HepG2 (cell line): ENCODE measurements around the gene UBE2M. TPM values are rescaled to one million over a fixed set of nuclear protein-coding genes. Genes with fewer than 3 reads are reported as not detected.
A peak's percentile ranks its signal among the peaks of the same experiment; 100 is the strongest.

ENCODE experiments used
- ATF4 ChIP-seq, 2 experiments: fragments of 450-650 bp in 1 of 2; sonication (generic) in 1 of 2; formaldehyde crosslinking; IDR thresholded peaks; 2 replicates each; pipeline versions ENCODE4 v1.5.0 to v1.8.0; 2020 to 2022; ENCODE audit warnings: mild to moderate bottlenecking in 1 of 2, missing genetic modification reagents in 1 of 2
- ATF7-NPFF ChIP-seq: sonication (generic); formaldehyde crosslinking; IDR thresholded peaks from 2 replicates; pipeline ENCODE4 v1.8.1; 2023; ENCODE audit warnings: mild to moderate bottlenecking, low read depth, missing genetic modification reagents, moderate library complexity
- CCDC6 ChIP-seq: sonication (generic); formaldehyde crosslinking; IDR thresholded peaks from 2 replicates; pipeline ENCODE4 v1.8.1; 2022; ENCODE audit warnings: mild to moderate bottlenecking, missing genetic modification reagents, moderate library complexity
- HDAC6 ChIP-seq: fragments of 200-600 bp; sonication (generic); IDR thresholded peaks from 2 replicates; pipeline ENCODE4 v1.7.0; 2017; ENCODE audit warnings: mild to moderate bottlenecking, antibody characterized with exemption, low read length, low read depth
- HNRNPLL ChIP-seq: fragments of 200-400 bp; formaldehyde crosslinking; IDR thresholded peaks from 2 replicates; pipeline ENCODE4 v1.6.1; 2017; ENCODE audit warnings: mild to moderate bottlenecking, low read depth, low read length; ENCODE audit not compliant: poor library complexity, severe bottlenecking
- HOMEZ ChIP-seq: IDR thresholded peaks from 2 replicates; pipeline ENCODE4 v1.6.1; 2016; ENCODE audit warnings: low read depth
- MTERF4 ChIP-seq: sonication (generic); formaldehyde crosslinking; IDR thresholded peaks from 2 replicates; pipeline ENCODE4 v1.8.0; 2023; ENCODE audit warnings: mild to moderate bottlenecking, missing genetic modification reagents
- PBX2 ChIP-seq: IDR thresholded peaks from 2 replicates; pipeline ENCODE4 v1.6.1; 2016; ENCODE audit warnings: control low read depth
- RNF2 ChIP-seq: fragments of 450-650 bp; conservative IDR thresholded peaks from 2 replicates; pipeline ENCODE4 v1.6.1; 2016; ENCODE audit warnings: low read depth
- SMAD1 ChIP-seq: sonication (generic); formaldehyde crosslinking; IDR thresholded peaks from 2 replicates; pipeline ENCODE4 v1.4.0; 2020; ENCODE audit warnings: missing genetic modification reagents, low read depth, mild to moderate bottlenecking, borderline replicate concordance
- SNAI1 ChIP-seq: sonication (generic); formaldehyde crosslinking; IDR thresholded peaks from 2 replicates; pipeline ENCODE4 v1.5.0; 2020; ENCODE audit warnings: mild to moderate bottlenecking, missing genetic modification reagents, borderline replicate concordance
- TCF7 ChIP-seq: sonication (generic); IDR thresholded peaks from 2 replicates; pipeline ENCODE4 v1.6.1; 2016; ENCODE audit warnings: antibody characterized with exemption, low read depth
- YY1 ChIP-seq: IDR thresholded peaks from 2 replicates; pipeline ENCODE4 v1.6.1; 2011; ENCODE audit warnings: low read length, low read depth, moderate library complexity, mild to moderate bottlenecking; ENCODE audit not compliant: insufficient read depth, insufficient replicate concordance
- ZBTB8A ChIP-seq: sonication (generic); formaldehyde crosslinking; IDR thresholded peaks from 2 replicates; pipeline ENCODE4 v1.4.0; 2020; ENCODE audit warnings: mild to moderate bottlenecking, low read depth, missing genetic modification reagents, borderline replicate concordance
- ZNF44 ChIP-seq: sonication (generic); formaldehyde crosslinking; IDR thresholded peaks from 2 replicates; pipeline ENCODE4 v1.5.1; 2020; ENCODE audit warnings: mild to moderate bottlenecking, missing genetic modification reagents
- ZNF550 ChIP-seq: sonication (generic); formaldehyde crosslinking; IDR thresholded peaks from 2 replicates; pipeline ENCODE4 v1.4.0; 2020; ENCODE audit warnings: mild to moderate bottlenecking, missing genetic modification reagents, borderline replicate concordance
- ZNF562 ChIP-seq: sonication (generic); formaldehyde crosslinking; IDR thresholded peaks from 2 replicates; pipeline ENCODE4 v1.8.0; 2022; ENCODE audit warnings: missing genetic modification reagents, borderline replicate concordance
- ZNF770 ChIP-seq: sonication (generic); formaldehyde crosslinking; IDR thresholded peaks from 2 replicates; pipeline ENCODE4 v1.5.0; 2020; ENCODE audit warnings: mild to moderate bottlenecking, missing genetic modification reagents
- ZNF781 ChIP-seq: sonication (generic); formaldehyde crosslinking; IDR thresholded peaks from 2 replicates; pipeline ENCODE4 v1.5.1; 2020; ENCODE audit warnings: borderline replicate concordance, mild to moderate bottlenecking, missing genetic modification reagents; ENCODE audit errors: not compliant biosample characterization
- ZNF790 ChIP-seq: sonication (generic); formaldehyde crosslinking; IDR thresholded peaks from 2 replicates; pipeline ENCODE4 v1.8.0; 2022; ENCODE audit warnings: missing genetic modification reagents, mild to moderate bottlenecking, borderline replicate concordance
- ZSCAN30 ChIP-seq: sonication (generic); formaldehyde crosslinking; IDR thresholded peaks from 2 replicates; pipeline ENCODE4 v1.5.0; 2020; ENCODE audit warnings: mild to moderate bottlenecking, missing genetic modification reagents
- polyA plus RNA-seq, 8 experiments: library from polyadenylated mRNA; depleted of rRNA in 3 of 8; stranded (reverse) in 7 of 8; unstranded in 1 of 8; fragments of >200 nt; fragmentation: Illumina TruSeq in 4 of 8; extraction: Trizol in 4 of 8; gene quantifications; 2 replicates each; pipeline versions ENCODE4 v1.2.1 to v1.2.3, GENCODE V29; 2011 to 2016; ENCODE audit warnings: low read depth in 4 of 8, missing spikeins in 1 of 8, mixed read lengths in 1 of 8; ENCODE audit not compliant: insufficient read depth in 1 of 8
- total RNA-seq, 5 experiments: library from RNA; depleted of rRNA; stranded (reverse); fragments of >200 nt; fragmentation: Illumina TruSeq; extraction: Trizol; gene quantifications; 2 replicates each; pipeline ENCODE4 v1.2.3, GENCODE V29; 2016; ENCODE audit warnings: low read depth in 1 of 5

Gene UBE2M
- total and polyA plus RNA-seq, 2 of the 13 experiments (the other 11 are each of a cell fraction or from before 2014, with no cell fraction given) = 36.2 to 50.3 TPM

GRCh38 chr19:58544591-58545285, 13.7 kb downstream of the UBE2M start (continued):
- TF ChIP-seq ZNF770 = 0 out of 2 replicates have a peak, but pooled peaks have one; percentile 1
- TF ChIP-seq ZNF44 (CRISPR knock-in tag) = no peak
- TF ChIP-seq ATF4 (CRISPR knock-in tag; IDR thresholded peaks at IDR 0.05) = peak in 1 of 2 experiments; percentile 32; a peak in 1 of 4 replicates
- TF ChIP-seq RNF2 = 0 out of 2 replicates have a peak, but pooled peaks have one; percentile 58
- TF ChIP-seq MTERF4 (CRISPR knock-in tag) = 0 out of 2 replicates have a peak, but pooled peaks have one; percentile 18
- TF ChIP-seq YY1 = peak; percentile 85
- TF ChIP-seq HOMEZ = no peak
- no peak for TF ChIP-seq PBX2 (CRISPR knock-in tag)
- TF ChIP-seq ZNF790 (CRISPR knock-in tag) = peak; percentile 6; the same call in 1 of the 2 replicates
- TF ChIP-seq CCDC6 (CRISPR knock-in tag) = peak; percentile 60; the same call in 1 of the 2 replicates
- TF ChIP-seq ZNF562 = 0 out of 2 replicates have a peak, but pooled peaks have one; percentile 20
- 0 out of 2 replicates have a peak, but pooled peaks have one; percentile 41 for TF ChIP-seq ATF7-NPFF (CRISPR knock-in tag)
- no peak for TF ChIP-seq ZBTB8A (CRISPR knock-in tag)
- TF ChIP-seq TCF7 = no peak
- no peak for TF ChIP-seq ZSCAN30
- no peak for TF ChIP-seq SNAI1 (CRISPR knock-in tag)
- TF ChIP-seq SMAD1 (CRISPR knock-in tag) = no peak
- TF ChIP-seq ZNF550 (CRISPR knock-in tag) = no peak
- no peak for TF ChIP-seq HDAC6
- no peak for TF ChIP-seq ZNF781 (CRISPR knock-in tag)
- no peak for TF ChIP-seq HNRNPLL
